IMR-90 (cell line): Measurements from ENCODE around the gene SLC6A6. TPM values are rescaled to one million over a fixed set of nuclear protein-coding genes. Genes with fewer than 3 reads are reported as not detected.

Experiments used
- ATAC-seq: fragments of 200-7000 bp; cut with Tn5 transposase; 2 replicates; pipeline ENCODE4 v1.9.1; 2020; ENCODE audit warnings: low read depth, mild to moderate bottlenecking, moderate library complexity
- BruUV-seq: library from RNA; stranded (reverse); fragments of 400-500 nt; replicated peaks from 2 replicates; lab custom pipeline; 2021; lab: Mats Ljungman, UMichigan
- CTCF ChIA-PET: fragments of 300-600 bp; formaldehyde crosslinking; extraction: SDS; loops from one replicate; lab custom pipeline; 2021; ENCODE audit warnings: antibody characterized with exemption; lab: Yijun Ruan, JAX
- POLR2A ChIA-PET: fragments of 300-600 bp; sonication (Branson Sonifier 250); formaldehyde crosslinking; loops from one replicate; lab custom pipeline; 2022; ENCODE audit warnings: antibody characterized with exemption; ENCODE audit not compliant: unreplicated experiment; lab: Charles Lee
- DNase-seq: peaks from one replicate; pipeline ENCODE4 v3.0.0; 2013
- H2AFZ ChIP-seq: replicated peaks from 2 replicates; pipeline ENCODE3; 2013; ENCODE audit warnings: low read length, mild to moderate bottlenecking; ENCODE audit not compliant: poor library complexity
- H2AK5ac ChIP-seq: 2 replicates; pipeline ENCODE4 v1.6.1; 2013; ENCODE audit warnings: low read depth, low read length, inconsistent platforms
- H2AK9ac ChIP-seq: replicated peaks from 2 replicates; pipeline ENCODE3; 2013; ENCODE audit warnings: mild to moderate bottlenecking, low read depth, low read length, moderate library complexity; ENCODE audit not compliant: poor library complexity
- H2BK120ac ChIP-seq: 2 replicates; pipeline ENCODE4 v1.6.1; 2013; ENCODE audit warnings: low read depth, low read length, inconsistent platforms
- H2BK15ac ChIP-seq: 3 replicates; pipeline ENCODE4 v1.6.1; 2013; ENCODE audit warnings: low read depth, low read length, inconsistent platforms
- H2BK20ac ChIP-seq: 2 replicates; pipeline ENCODE4 v1.6.1; 2013; ENCODE audit warnings: low read depth, mild to moderate bottlenecking, inconsistent platforms, low read length, moderate library complexity
- H2BK5ac ChIP-seq: 2 replicates; pipeline ENCODE4 v1.6.1; 2013; ENCODE audit warnings: mild to moderate bottlenecking, low read depth, low read length, inconsistent platforms; ENCODE audit not compliant: poor library complexity, severe bottlenecking
- H3K14ac ChIP-seq: replicated peaks from 2 replicates; pipeline ENCODE4 v1.6.1; 2013; ENCODE audit warnings: low read depth, low read length, inconsistent platforms
- H3K18ac ChIP-seq: 2 replicates; pipeline ENCODE4 v1.6.1; 2013; ENCODE audit warnings: low read depth, low read length, control low read depth
- H3K23ac ChIP-seq: 2 replicates; pipeline ENCODE4 v1.6.1; 2013; ENCODE audit warnings: low read depth, low read length, inconsistent platforms
- H3K27ac ChIP-seq: 2 replicates; pipeline ENCODE4 v1.5.1; 2013; ENCODE audit warnings: mild to moderate bottlenecking, control low read depth, low read length; ENCODE audit not compliant: insufficient read depth
- H3K27me3 ChIP-seq: 2 replicates; pipeline ENCODE4 v1.6.1; 2013; ENCODE audit warnings: low read length; ENCODE audit not compliant: control insufficient read depth, insufficient read depth
- H3K36me3 ChIP-seq: 2 replicates; pipeline ENCODE4 v1.6.1; 2013; ENCODE audit warnings: low read length, mixed read lengths; ENCODE audit not compliant: control insufficient read depth, insufficient read depth
- H3K4ac ChIP-seq: 2 replicates; pipeline ENCODE4 v1.6.1; 2013; ENCODE audit warnings: low read depth, low read length, inconsistent platforms
- H3K4me1 ChIP-seq: 2 replicates; pipeline ENCODE4 v1.6.1; 2013; ENCODE audit warnings: low read length, mixed read lengths; ENCODE audit not compliant: control insufficient read depth, insufficient read depth
- H3K4me2 ChIP-seq: 2 replicates; pipeline ENCODE4 v1.6.1; 2013; ENCODE audit warnings: low read depth, mild to moderate bottlenecking, control low read depth, low read length, moderate library complexity
- H3K4me3 ChIP-seq: 2 replicates; pipeline ENCODE4 v1.5.1; 2013; ENCODE audit warnings: low read depth, mild to moderate bottlenecking, control low read depth, low read length, moderate library complexity; ENCODE audit not compliant: insufficient read depth
- H3K56ac ChIP-seq: 2 replicates; pipeline ENCODE4 v1.6.1; 2013; ENCODE audit warnings: low read length, inconsistent platforms; ENCODE audit not compliant: insufficient read depth; ENCODE audit errors: extremely low read depth
- H3K79me1 ChIP-seq, 2 experiments: 2 replicates each; pipeline ENCODE4 v1.6.1; 2013; ENCODE audit warnings: low read length in 2 of 2, inconsistent platforms in 1 of 2, low read depth in 1 of 2
- H3K9ac ChIP-seq: 2 replicates; pipeline ENCODE4 v1.6.1; 2013; ENCODE audit warnings: low read depth, low read length, control low read depth
- H3K9me1 ChIP-seq: 2 replicates; pipeline ENCODE4 v1.6.1; 2013; ENCODE audit warnings: low read length, inconsistent platforms; ENCODE audit not compliant: insufficient read depth
- H3K9me3 ChIP-seq: 2 replicates; pipeline ENCODE4 v1.6.1; 2013; ENCODE audit warnings: low read length; ENCODE audit not compliant: control insufficient read depth, insufficient read depth
- H4K20me1 ChIP-seq: 2 replicates; pipeline ENCODE4 v1.6.1; 2013; ENCODE audit warnings: low read length, inconsistent platforms; ENCODE audit not compliant: insufficient read depth
- H4K5ac ChIP-seq: 2 replicates; pipeline ENCODE4 v1.6.1; 2013; ENCODE audit warnings: mild to moderate bottlenecking, low read depth, low read length, control low read depth
- H4K8ac ChIP-seq, 2 experiments: 2 replicates each; pipeline ENCODE4 v1.6.1; 2013; ENCODE audit warnings: low read depth in 2 of 2, low read length in 2 of 2, control low read depth in 1 of 2, inconsistent platforms in 1 of 2
- H4K91ac ChIP-seq: 2 replicates; pipeline ENCODE4 v1.6.1; 2013; ENCODE audit warnings: low read depth, low read length, inconsistent platforms; ENCODE audit not compliant: insufficient read depth
- BHLHE40 ChIP-seq: fragments of 150-350 bp; IDR thresholded peaks from 2 replicates; pipeline ENCODE4 v1.6.1; 2016; ENCODE audit warnings: mild to moderate bottlenecking, low read depth, low read length
- CEBPB ChIP-seq: IDR thresholded peaks from 2 replicates; pipeline ENCODE4 v1.6.1; 2012; ENCODE audit warnings: low read depth, low read length, improper control_type of control experiment
- CHD1 ChIP-seq: IDR thresholded peaks from 2 replicates; pipeline ENCODE4 v1.6.1; 2012; ENCODE audit warnings: low read depth, low read length, improper control_type of control experiment
- ELK1 ChIP-seq: fragments of 150-350 bp; IDR thresholded peaks from 2 replicates; pipeline ENCODE4 v1.6.1; 2016; ENCODE audit warnings: low read depth, mild to moderate bottlenecking, low read length, moderate library complexity, borderline replicate concordance
- FOS ChIP-seq: fragments of 150-350 bp; IDR thresholded peaks from 2 replicates; pipeline ENCODE4 v1.6.1; 2016; ENCODE audit warnings: low read depth, low read length
- MAFK ChIP-seq: IDR thresholded peaks from 2 replicates; pipeline ENCODE4 v1.6.1; 2012; ENCODE audit warnings: low read depth, low read length, improper control_type of control experiment
- MAZ ChIP-seq: IDR thresholded peaks from 2 replicates; pipeline ENCODE4 v1.6.1; 2012; ENCODE audit warnings: low read depth, mild to moderate bottlenecking, low read length, improper control_type of control experiment, moderate library complexity, borderline replicate concordance
- MXI1 ChIP-seq: IDR thresholded peaks from 2 replicates; pipeline ENCODE4 v1.6.1; 2012; ENCODE audit warnings: low read depth, mild to moderate bottlenecking, low read length, moderate library complexity, borderline replicate concordance
- NFE2L2 ChIP-seq: fragments of 150-350 bp; IDR thresholded peaks from 2 replicates; pipeline ENCODE4 v1.6.1; 2016; ENCODE audit warnings: low read depth, mild to moderate bottlenecking, low read length
- POLR2A ChIP-seq: IDR thresholded peaks from 2 replicates; pipeline ENCODE4 v1.6.1; 2012; ENCODE audit warnings: mild to moderate bottlenecking, low read depth, low read length
- RAD21 ChIP-seq: IDR thresholded peaks from 2 replicates; pipeline ENCODE4 v1.6.1; 2012; ENCODE audit warnings: low read length, improper control_type of control experiment
- RCOR1 ChIP-seq: IDR thresholded peaks from 2 replicates; pipeline ENCODE4 v1.6.1; 2012; ENCODE audit warnings: mild to moderate bottlenecking, low read length, improper control_type of control experiment; ENCODE audit not compliant: insufficient replicate concordance
- RFX5 ChIP-seq: IDR thresholded peaks from 2 replicates; pipeline ENCODE4 v1.8.0; 2012; ENCODE audit warnings: low read depth, mild to moderate bottlenecking, low read length, moderate library complexity
- SMC3 ChIP-seq: fragments of 150-350 bp; IDR thresholded peaks from 2 replicates; pipeline ENCODE4 v1.6.1; 2016; ENCODE audit warnings: low read depth, mild to moderate bottlenecking, antibody characterized with exemption, low read length, moderate library complexity
- USF2 ChIP-seq: fragments of 150-350 bp; IDR thresholded peaks from 2 replicates; pipeline ENCODE4 v1.6.1; 2017; ENCODE audit warnings: mild to moderate bottlenecking, antibody characterized with exemption, low read length, low read depth
- WGBS, 2 experiments: methylation state at CpG; one replicate each; pipeline versions ENCODE4 v1.1.5 to v1.1.7; 2013; ENCODE audit warnings: missing lambda C conversion rate in 2 of 2; ENCODE audit not compliant: insufficient read length in 1 of 2; ENCODE audit errors: extremely low coverage in 2 of 2; 5-methylcytosine and 5-hydroxymethylcytosine counted together
- dilution Hi-C: fragments of 300-500 bp; cut with HindIII; formaldehyde crosslinking; loops from one replicate; pipeline ENCODE4 v1.14.3; 2018; ENCODE audit warnings: low sequenced_read_pairs; ENCODE audit not compliant: unreplicated experiment
- in situ Hi-C: fragments of 300-500 bp; cut with MboI; formaldehyde crosslinking; loops from 3 replicates; pipeline ENCODE4 v1.14.3; 2019; ENCODE audit warnings: low sequenced_read_pairs, inconsistent platforms, mixed read lengths
- intact Hi-C: fragments of 100-400 bp; cut with micrococcal nuclease; formaldehyde crosslinking; loops from 2 replicates; pipeline ENCODE4 v1.10.0; 2022
- polyA plus RNA-seq, 3 experiments: library from polyadenylated mRNA; depleted of rRNA; stranded (reverse); fragments of >200 nt; gene quantifications; 2 replicates each; pipeline ENCODE4 v1.2.3, GENCODE V29; 2012; ENCODE audit warnings: low replicate concordance in 1 of 3
- total RNA-seq: library from RNA; depleted of rRNA; stranded (reverse); fragments of >200 nt; gene quantifications from 2 replicates; pipeline ENCODE4 v1.2.3, GENCODE V29; 2012
- TF ChIP-seq, protein P1 (sequence below): conservative IDR thresholded peaks from 2 replicates; pipeline ENCODE4 v1.5.1; 2012; ENCODE audit warnings: mild to moderate bottlenecking, low read depth, low read length, improper control_type of control experiment

SLC6A6 gene
- total and polyA plus RNA-seq, 2 of the 4 experiments (the other 2 are of a cell fraction): 29.9 to 39.4 TPM

GRCh38 chr3:14440531-14441239, 38.3 kb downstream of the SLC6A6 start:
- intact Hi-C loops (no loop called here), in situ Hi-C loops (no loop called here), dilution Hi-C loops (no loop called here)
- Histone ChIP-seq H3K4me3 (no peak overlapping the region), H2AFZ (no peak overlapping the region), H3K14ac (no peak overlapping the region), H3K9me1 (peaks cover 15% of the 10 kb centered on the region), H3K4ac (no peak overlapping the region), H2AK9ac (no peak overlapping the region), H3K27me3 (no peaks in the 10 kb centered on the region), H3K18ac (no peak overlapping the region), H3K36me3 (peaks cover 14% of the 10 kb centered on the region), H2BK15ac (no peak overlapping the region), H2BK120ac (no peak overlapping the region), H4K5ac (no peak overlapping the region), H3K56ac (no peak overlapping the region), H2BK5ac (no peak overlapping the region), H3K27ac (no peak overlapping the region), H3K79me1 (peaks cover 47 to 76% of the 10 kb centered on the region in 2 experiments), H3K23ac (no peak overlapping the region), H2BK20ac (no peak overlapping the region), H4K91ac (no peak overlapping the region), H3K4me1 (peaks cover 25% of the 10 kb centered on the region), H2AK5ac (no peak overlapping the region), H3K4me2 (no peak overlapping the region), H3K9me3 (no peaks in the 10 kb centered on the region), H3K9ac (no peak overlapping the region), H4K20me1 (peaks cover 40% of the 10 kb centered on the region), H4K8ac (no peak overlapping the region)
- peak; percentile 40; the same call in 1 of the 2 replicates for ATAC-seq
- TF ChIP-seq CHD1 (no peak), MAZ (no peak), MAFK (no peak), POLR2A (no peak), USF2 (no peak), FOS (no peak), RAD21 (no peak), CEBPB (no peak), RCOR1 (no peak), BHLHE40 (no peak), NFE2L2 (no peak), SMC3 (no peak), ELK1 (no peak), MXI1 (no peak), RFX5 (no peak)
- TF ChIP-seq, protein P1, sequence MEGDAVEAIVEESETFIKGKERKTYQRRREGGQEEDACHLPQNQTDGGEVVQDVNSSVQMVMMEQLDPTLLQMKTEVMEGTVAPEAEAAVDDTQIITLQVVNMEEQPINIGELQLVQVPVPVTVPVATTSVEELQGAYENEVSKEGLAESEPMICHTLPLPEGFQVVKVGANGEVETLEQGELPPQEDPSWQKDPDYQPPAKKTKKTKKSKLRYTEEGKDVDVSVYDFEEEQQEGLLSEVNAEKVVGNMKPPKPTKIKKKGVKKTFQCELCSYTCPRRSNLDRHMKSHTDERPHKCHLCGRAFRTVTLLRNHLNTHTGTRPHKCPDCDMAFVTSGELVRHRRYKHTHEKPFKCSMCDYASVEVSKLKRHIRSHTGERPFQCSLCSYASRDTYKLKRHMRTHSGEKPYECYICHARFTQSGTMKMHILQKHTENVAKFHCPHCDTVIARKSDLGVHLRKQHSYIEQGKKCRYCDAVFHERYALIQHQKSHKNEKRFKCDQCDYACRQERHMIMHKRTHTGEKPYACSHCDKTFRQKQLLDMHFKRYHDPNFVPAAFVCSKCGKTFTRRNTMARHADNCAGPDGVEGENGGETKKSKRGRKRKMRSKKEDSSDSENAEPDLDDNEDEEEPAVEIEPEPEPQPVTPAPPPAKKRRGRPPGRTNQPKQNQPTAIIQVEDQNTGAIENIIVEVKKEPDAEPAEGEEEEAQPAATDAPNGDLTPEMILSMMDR: no peak
- ChIA-PET CTCF (no interaction called here), POLR2A (no interaction called here)
- 100% methylated on average over 1 of the region's 11 CpGs; no CpG with 5 or more reads in 1 of the 2 experiments for WGBS, 2 experiments
- BruUV-seq: no TSS peak
- DNase-seq: peak; percentile 48
